Ectodermal cell (in vitro differentiated cells): ENCODE results near the gene SPACA4.
A peak's percentile ranks its signal among the peaks of the same experiment; 100 is the strongest.
"Not testable (repeated sequence)": the region's sequence is repeated elsewhere in the genome, so short reads cannot be mapped to it uniquely, and the experiment has no call there.

Experiments used
- H3K27ac ChIP-seq: 2 replicates; pipeline ENCODE4 v1.7.0; 2013; ENCODE audit warnings: mild to moderate bottlenecking, low read depth, low read length; ENCODE audit not compliant: insufficient read depth, poor library complexity, severe bottlenecking
- H3K27me3 ChIP-seq: 2 replicates; pipeline ENCODE4 v1.7.0; 2013; ENCODE audit warnings: mild to moderate bottlenecking, low read length; ENCODE audit not compliant: insufficient read depth, control insufficient read depth, poor library complexity, severe bottlenecking
- H3K36me3 ChIP-seq: one replicate; pipeline ENCODE4 v1.7.0; 2013; ENCODE audit warnings: low read length; ENCODE audit not compliant: control insufficient read depth, insufficient read depth
- H3K4me1 ChIP-seq: one replicate; pipeline ENCODE4 v1.7.0; 2013; ENCODE audit warnings: low read length; ENCODE audit not compliant: control insufficient read depth, insufficient read depth
- H3K4me3 ChIP-seq: 2 replicates; pipeline ENCODE4 v1.7.0; 2013; ENCODE audit warnings: low read depth, low read length, control low read depth; ENCODE audit not compliant: insufficient read depth
- H3K9me3 ChIP-seq: 2 replicates; pipeline ENCODE4 v1.7.0; 2013; ENCODE audit warnings: mild to moderate bottlenecking, low read length, moderate library complexity; ENCODE audit not compliant: control insufficient read depth
- WGBS, 2 experiments: methylation state at CpG; one replicate each; pipeline ENCODE4 v1.1.7; 2013; ENCODE audit warnings: missing lambda C conversion rate in 2 of 2; 5-methylcytosine and 5-hydroxymethylcytosine counted together

SPACA4 gene

DNA sequence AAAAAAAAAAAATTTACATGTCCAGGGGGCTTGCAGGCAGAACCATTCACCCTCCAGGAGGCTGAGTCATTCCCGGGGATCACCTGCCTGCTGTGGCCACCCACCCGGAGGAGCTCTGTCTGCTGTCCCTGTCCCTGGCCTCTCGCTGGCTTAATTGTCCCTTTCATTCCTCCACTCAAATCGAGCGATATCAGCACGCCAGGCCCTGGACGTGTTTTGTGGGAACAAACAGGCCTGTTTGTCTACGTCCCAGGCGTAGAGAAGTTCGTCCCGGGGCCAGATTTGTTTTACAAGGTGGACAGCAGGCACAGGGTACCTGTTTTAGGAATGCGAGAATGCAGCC is 33.4 kb upstream of the SPACA4 start:
- Histone ChIP-seq H3K4me1 (peaks cover 13% of the 10 kb centered on the region), H3K4me3 (no peak overlapping the region), H3K27me3 (peaks cover 6% of the 10 kb centered on the region), H3K27ac (no peak overlapping the region), H3K36me3 (no peaks in the 10 kb centered on the region), H3K9me3 (no peaks in the 10 kb centered on the region)
- 62 to 67% methylated on average over 12 of the region's 12 CpGs for WGBS, 2 experiments

DNA sequence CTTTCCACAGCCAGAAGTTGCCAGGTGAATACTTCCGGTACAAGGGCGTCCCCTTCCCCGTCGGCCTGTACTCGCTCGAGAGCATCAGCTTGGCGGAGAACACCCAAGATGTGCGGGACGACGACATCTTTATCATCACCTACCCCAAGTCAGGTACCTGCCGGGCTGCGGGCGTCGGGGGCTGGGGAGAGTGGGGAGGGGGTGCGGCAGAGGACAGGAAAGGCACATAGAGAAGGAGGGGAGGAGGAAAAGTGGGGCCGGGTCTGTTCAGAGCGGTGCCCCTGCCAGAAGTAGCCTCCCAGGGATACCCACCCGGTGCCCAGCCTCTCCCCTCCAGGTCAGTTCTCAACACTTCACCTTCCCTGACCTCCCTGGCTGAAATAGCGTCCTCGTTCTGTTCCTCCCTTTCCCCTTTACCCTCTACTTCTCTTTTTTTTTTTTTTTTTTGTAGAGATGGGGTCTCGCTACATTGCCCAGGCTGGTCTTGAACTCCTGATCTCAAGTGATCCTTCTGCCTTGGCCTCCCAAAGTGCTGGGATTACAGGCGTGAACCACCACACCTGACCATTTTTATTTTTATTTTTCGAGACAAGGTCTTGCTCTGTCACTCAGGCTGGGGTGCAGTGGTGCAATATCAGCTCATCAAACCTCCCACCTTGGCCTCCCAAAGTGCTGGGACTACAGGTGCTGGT is 30.5 kb upstream of the SPACA4 start:
- Histone ChIP-seq H3K27me3 (no peaks in the 10 kb centered on the region), H3K4me3 (no peak overlapping the region), H3K9me3 (no peaks in the 10 kb centered on the region), H3K4me1 (peaks cover 7% of the 10 kb centered on the region), H3K36me3 (no peaks in the 10 kb centered on the region), H3K27ac (no peak overlapping the region)
- WGBS, 2 experiments, result 83 to 84% methylated on average over 15 to 23 of the region's 23 CpGs

DNA sequence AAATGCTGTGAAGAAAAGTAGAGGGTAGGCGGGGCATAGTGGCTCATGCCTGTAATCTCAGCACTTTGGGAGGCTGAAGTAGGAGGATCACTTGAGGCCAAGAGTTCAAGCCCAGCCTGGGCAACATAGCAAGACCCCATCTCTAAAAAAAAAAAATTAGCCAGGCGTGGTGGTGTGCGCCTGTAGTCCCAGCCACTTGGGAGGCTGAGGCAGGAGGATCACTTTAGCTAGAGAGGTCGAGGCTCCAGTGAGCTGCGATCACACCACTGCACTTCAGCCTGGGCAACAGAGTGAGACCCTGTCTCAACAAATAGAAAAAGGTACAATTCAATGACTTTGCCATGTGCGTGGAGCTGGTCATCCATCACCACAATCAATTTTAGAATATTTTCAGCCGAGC is 28.6 kb upstream of the SPACA4 start:
- 93% methylated on average over 7 of the region's 7 CpGs for WGBS, 2 experiments
- H3K27ac ChIP-seq, H3K4me1 ChIP-seq: not testable (repeated sequence)

DNA sequence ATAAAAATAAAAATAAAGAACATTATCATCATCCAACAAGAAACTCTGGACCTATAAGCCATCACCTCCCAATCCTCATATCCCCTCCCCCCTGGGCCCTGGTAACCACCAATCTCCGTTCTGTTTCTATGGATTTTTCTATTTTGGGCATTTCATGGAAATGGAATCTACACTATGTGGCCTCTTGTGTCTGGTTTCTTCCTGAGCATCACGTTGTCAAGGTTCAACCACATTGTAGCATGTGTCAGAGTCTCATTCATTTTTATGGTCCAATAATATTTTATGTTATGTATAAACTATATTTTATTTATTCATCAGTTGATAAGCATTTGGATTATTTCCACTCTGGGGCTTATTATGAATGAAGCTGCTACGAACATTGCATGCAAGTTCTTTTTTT is 27.7 kb upstream of the SPACA4 start:
- no peaks in the 10 kb centered on the region for H3K27me3 ChIP-seq
- H3K4me1 ChIP-seq, result no peaks in the 10 kb centered on the region
- 89 to 91% methylated on average over 2 to 3 of the region's 3 CpGs for WGBS, 2 experiments
- H3K27ac ChIP-seq, result no peak overlapping the region
- H3K36me3 ChIP-seq, result no peaks in the 10 kb centered on the region
- H3K4me3 ChIP-seq, result no peak overlapping the region
- no peaks in the 10 kb centered on the region for H3K9me3 ChIP-seq

More for the DNA sequence above, 28.6 kb upstream of the SPACA4 start:
- not testable (repeated sequence) for H3K27me3 ChIP-seq, H3K4me3 ChIP-seq, H3K9me3 ChIP-seq, H3K36me3 ChIP-seq

DNA sequence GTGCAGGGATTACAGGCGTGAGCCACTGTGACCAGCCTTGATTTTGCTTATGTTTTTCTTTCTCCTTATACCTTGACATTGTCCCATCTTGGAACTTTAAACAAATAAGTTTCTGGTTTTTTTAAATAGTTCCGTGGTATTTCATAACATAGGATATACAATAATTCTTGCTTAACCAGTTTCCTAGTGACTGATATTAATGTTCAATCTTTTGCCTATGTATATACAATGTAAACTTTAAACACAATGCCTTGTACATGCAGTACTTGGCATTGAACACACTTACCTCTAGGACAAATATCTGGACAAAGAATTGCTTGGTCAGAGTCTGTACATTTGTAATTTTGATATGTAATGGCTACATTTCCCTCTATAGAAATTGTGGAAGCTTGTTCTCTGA is 24.4 kb upstream of the SPACA4 start:
- H3K36me3 ChIP-seq, result no peaks in the 10 kb centered on the region
- H3K9me3 ChIP-seq, result no peaks in the 10 kb centered on the region
- no peaks in the 10 kb centered on the region for H3K27me3 ChIP-seq
- no peak overlapping the region for H3K27ac ChIP-seq
- no peak overlapping the region for H3K4me3 ChIP-seq
- peaks cover 2% of the 10 kb centered on the region for H3K4me1 ChIP-seq
- 87 to 96% methylated on average over 1 of the region's 2 CpGs for WGBS, 2 experiments

DNA sequence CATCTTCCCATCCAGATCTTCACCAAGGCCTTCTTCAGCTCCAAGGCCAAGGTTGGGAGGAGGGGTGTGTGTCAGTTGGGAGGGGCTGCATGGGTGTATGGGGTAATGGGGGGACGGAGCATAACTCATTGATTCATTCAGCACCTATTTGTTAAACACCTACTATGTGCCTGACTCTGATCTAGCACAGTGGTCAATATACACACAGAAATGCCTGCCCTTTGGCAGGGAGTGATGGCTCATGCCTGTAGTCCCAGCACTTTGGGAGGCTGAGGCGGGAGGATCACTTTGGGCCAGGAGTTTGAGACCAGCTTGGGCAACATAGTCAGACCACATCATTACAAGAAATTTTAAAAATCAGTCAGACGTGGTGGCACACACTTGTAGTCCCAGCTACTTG is 19.2 kb upstream of the SPACA4 start:
- no peaks in the 10 kb centered on the region for H3K9me3 ChIP-seq
- no peak overlapping the region for H3K4me3 ChIP-seq
- H3K27me3 ChIP-seq, result peaks cover 6% of the 10 kb centered on the region
- no peaks in the 10 kb centered on the region for H3K36me3 ChIP-seq
- no peak overlapping the region for H3K27ac ChIP-seq
- peaks cover 2% of the 10 kb centered on the region for H3K4me1 ChIP-seq
- WGBS, 2 experiments, result 85 to 88% methylated on average over 2 to 3 of the region's 3 CpGs

DNA sequence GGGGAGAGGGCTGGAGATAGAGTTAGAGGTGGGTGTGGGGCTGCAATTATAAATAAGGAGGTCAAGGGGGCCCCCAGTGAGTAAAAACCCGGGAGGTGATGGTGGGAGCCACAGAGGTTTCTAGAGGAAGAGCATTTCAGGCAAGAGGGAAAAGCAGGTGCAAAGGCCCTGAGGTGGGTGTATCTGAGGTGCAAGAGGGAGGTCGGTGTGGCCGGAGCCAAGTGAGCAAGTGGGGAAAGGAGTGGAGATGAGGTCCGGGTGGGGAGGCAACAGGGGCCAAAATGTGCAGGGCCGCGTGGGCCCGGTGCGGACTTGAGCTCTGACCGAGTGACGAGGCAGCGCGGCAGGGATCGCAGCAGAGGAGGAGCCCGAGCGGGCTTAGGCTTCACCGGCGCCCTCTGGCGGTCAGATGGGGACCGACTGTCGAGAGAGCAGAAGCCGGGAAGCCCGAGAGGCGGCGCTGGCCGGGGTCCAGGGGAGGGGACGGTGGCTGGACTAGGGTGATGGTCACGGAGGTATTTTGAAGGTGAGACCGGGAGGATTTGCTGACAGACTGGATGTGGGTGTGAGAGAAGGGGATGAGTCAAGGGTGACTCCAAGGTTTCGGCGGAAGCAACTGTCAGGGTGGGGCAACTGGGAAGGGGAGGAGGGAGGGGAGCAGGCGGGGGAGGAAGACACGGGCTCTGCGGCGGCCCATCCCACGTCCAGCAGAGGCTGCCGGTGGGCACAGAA is 17.7 kb upstream of the SPACA4 start:
- 7 to 8% methylated on average over 36 of the region's 36 CpGs for WGBS, 2 experiments
- peak overlapping the region; percentile 1 for H3K4me3 ChIP-seq
- H3K27me3 ChIP-seq, result peaks cover 6% of the 10 kb centered on the region
- no peaks in the 10 kb centered on the region for H3K9me3 ChIP-seq
- peaks cover 2% of the 10 kb centered on the region for H3K4me1 ChIP-seq
- H3K27ac ChIP-seq, result no peak overlapping the region
- no peaks in the 10 kb centered on the region for H3K36me3 ChIP-seq

DNA sequence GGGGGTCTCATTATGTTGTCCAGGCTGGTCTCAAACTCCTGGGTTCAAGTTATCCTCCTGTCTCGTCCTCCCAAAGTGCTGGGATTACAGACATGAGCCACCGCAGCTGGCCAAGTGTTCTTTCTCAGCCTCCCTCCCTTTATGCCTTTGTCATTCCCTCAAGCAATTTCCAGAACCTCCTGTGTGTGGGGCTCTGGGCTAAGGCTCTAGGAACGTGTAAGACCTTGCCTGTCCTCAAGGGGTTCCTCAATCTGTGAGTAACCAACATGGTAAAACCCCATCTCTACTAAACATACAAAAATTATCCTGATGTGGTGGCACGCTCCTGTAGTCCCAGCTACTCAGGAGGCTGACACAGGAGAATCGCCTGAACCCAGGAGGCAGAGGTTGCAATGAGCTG is 15.5 kb upstream of the SPACA4 start:
- no peaks in the 10 kb centered on the region for H3K9me3 ChIP-seq
- no peak overlapping the region for H3K4me3 ChIP-seq
- no peak overlapping the region for H3K27ac ChIP-seq
- H3K27me3 ChIP-seq, result peaks cover 6% of the 10 kb centered on the region
- 85% methylated on average over 5 of the region's 5 CpGs for WGBS, 2 experiments
- H3K36me3 ChIP-seq, result no peaks in the 10 kb centered on the region
- no peaks in the 10 kb centered on the region for H3K4me1 ChIP-seq

DNA sequence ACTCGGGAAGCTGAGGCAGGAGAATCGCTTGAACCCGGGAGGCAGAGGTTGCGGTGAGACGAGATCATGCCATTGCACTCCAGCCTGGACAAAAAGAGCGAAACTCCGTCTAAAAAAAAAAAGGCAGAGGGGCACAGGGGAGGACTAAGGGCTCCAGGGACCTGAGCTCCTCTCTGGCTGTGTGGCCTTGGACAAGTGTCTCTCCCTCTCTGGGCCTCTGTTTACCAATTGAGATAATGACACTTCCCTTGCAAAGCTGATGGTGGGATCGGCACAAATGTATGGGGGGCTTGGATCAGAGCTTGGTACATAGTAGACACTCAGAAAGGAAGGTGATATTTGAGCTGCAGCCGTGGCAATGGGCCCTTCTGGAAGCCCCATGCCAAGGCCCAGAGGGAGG is 11.4 kb upstream of the SPACA4 start:
- no peak overlapping the region for H3K4me3 ChIP-seq
- no peaks in the 10 kb centered on the region for H3K27me3 ChIP-seq
- no peaks in the 10 kb centered on the region for H3K4me1 ChIP-seq
- H3K27ac ChIP-seq, result no peak overlapping the region
- 89 to 90% methylated on average over 9 of the region's 9 CpGs for WGBS, 2 experiments
- H3K9me3 ChIP-seq, result no peaks in the 10 kb centered on the region
- no peaks in the 10 kb centered on the region for H3K36me3 ChIP-seq

DNA sequence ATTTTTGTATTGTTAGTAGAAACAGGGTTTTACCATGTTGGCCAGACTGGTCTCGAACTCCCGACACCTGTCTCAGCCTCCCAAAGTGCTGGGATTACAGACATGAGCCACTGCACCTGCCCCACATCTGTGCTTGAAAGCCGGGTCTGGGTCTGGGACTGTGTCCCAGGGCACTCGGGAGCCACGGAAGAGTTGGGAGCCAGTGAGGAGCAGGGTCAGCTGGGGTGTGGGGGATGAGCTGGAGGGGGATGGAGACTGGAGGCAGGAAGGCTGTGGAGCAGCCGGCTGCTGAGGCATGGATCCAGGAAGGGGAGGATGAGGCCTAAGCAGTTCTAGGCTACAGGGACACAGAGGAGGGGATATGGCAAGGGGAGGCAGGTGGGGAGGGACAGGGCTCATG is 10.7 kb upstream of the SPACA4 start:
- H3K9me3 ChIP-seq, result no peaks in the 10 kb centered on the region
- H3K36me3 ChIP-seq, result no peaks in the 10 kb centered on the region
- 88 to 91% methylated on average over 6 of the region's 6 CpGs for WGBS, 2 experiments
- no peaks in the 10 kb centered on the region for H3K4me1 ChIP-seq
- no peak overlapping the region for H3K27ac ChIP-seq
- no peak overlapping the region for H3K4me3 ChIP-seq
- H3K27me3 ChIP-seq, result no peaks in the 10 kb centered on the region
